ENCODE results near the gene INF2.

Gene INF2

GRCh38 chr14:104691546-104692260 is 2.3 kb downstream of the INF2 start:
- DNase-seq, result no peak

GRCh38 chr14:104692261-104692938 is 3.0 kb downstream of the INF2 start:
- no peak for DNase-seq

GRCh38 chr14:104692939-104693315 is 3.5 kb downstream of the INF2 start:
- DNase-seq, result no peak

- no peak for DNase-seq
Measured at GRCh38 chr14:104693482-104694431, 4.3 kb downstream of the INF2 start.

- DNase-seq, result no peak
Measured at GRCh38 chr14:104694475-104694950, 5.1 kb downstream of the INF2 start.

- no peak for DNase-seq
Measured at GRCh38 chr14:104694991-104695659, 5.7 kb downstream of the INF2 start.

GRCh38 chr14:104695660-104696000 is 6.2 kb downstream of the INF2 start:
- DNase-seq, result no peak

GRCh38 chr14:104696671-104697316 is 7.4 kb downstream of the INF2 start:
- no peak for DNase-seq

GRCh38 chr14:104697317-104697703 is 7.9 kb downstream of the INF2 start:
- DNase-seq, result no peak

- DNase-seq, result peak; percentile 40
Measured at GRCh38 chr14:104697892-104698583, 8.6 kb downstream of the INF2 start.

- no peak for DNase-seq
Measured at GRCh38 chr14:104698688-104699425, 9.4 kb downstream of the INF2 start.

GRCh38 chr14:104699426-104699748 is 10.0 kb downstream of the INF2 start:
- no peak for DNase-seq

GRCh38 chr14:104700225-104700651 is 10.8 kb downstream of the INF2 start:
- DNase-seq, result no peak

- DNase-seq, result no peak
Measured at GRCh38 chr14:104700747-104701217, 11.4 kb downstream of the INF2 start.

GRCh38 chr14:104701383-104702076 is 12.1 kb downstream of the INF2 start:
- DNase-seq, result no peak

GRCh38 chr14:104702106-104702505 is 12.7 kb downstream of the INF2 start:
- DNase-seq, result no peak

- DNase-seq, result no peak
Measured at GRCh38 chr14:104702673-104703072, 13.3 kb downstream of the INF2 start.

GRCh38 chr14:104703269-104703668 is 13.9 kb downstream of the INF2 start:
- no peak for DNase-seq

- no peak for DNase-seq
Measured at GRCh38 chr14:104704252-104704651, 14.8 kb downstream of the INF2 start.

- DNase-seq, result no peak
Measured at GRCh38 chr14:104705340-104706047, 16.1 kb downstream of the INF2 start.
